ENCODE measurements around the gene METAP1D.

METAP1D gene

DNA sequence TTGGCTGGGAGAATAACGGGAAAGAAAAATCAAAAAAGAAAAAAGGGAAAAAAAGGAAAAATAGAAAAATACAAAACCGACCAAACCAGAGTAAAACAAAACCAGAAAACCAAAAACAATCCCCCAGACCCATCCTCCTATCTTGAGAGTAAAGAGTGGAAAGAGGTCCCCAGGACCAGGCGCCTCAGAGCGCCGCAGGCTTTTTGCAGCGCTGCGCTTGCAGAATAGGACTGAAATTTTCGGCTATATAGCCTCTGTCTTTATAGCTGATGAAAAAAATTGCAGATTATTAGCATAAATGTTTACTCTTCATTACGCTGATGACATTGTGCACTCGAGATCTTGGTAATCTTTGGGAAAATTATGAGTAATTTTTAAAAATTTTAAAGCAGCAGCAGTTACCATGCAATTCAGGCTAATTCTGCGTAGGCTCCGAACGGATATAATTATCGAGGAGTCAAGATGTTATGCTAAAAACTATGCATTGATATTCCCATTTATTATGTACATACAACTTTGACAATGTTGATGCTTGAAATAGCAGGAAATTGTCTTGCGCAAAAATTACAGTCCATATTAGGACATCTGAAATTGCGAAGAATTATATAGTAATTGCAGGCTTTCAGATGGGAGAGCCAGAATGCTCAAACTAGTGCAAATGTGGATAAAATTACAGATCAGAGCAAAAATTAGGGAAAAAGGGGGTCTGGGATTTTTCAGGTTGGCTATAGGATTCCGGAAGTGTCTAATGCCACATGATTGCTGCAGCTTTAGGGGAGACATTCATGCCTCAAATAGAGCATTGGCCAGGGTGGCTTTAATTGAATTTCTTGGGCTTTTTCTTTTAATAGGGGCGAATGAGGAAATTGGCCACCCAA is 93.9 kb downstream of the METAP1D start:
- no peak for DNase-seq

DNA sequence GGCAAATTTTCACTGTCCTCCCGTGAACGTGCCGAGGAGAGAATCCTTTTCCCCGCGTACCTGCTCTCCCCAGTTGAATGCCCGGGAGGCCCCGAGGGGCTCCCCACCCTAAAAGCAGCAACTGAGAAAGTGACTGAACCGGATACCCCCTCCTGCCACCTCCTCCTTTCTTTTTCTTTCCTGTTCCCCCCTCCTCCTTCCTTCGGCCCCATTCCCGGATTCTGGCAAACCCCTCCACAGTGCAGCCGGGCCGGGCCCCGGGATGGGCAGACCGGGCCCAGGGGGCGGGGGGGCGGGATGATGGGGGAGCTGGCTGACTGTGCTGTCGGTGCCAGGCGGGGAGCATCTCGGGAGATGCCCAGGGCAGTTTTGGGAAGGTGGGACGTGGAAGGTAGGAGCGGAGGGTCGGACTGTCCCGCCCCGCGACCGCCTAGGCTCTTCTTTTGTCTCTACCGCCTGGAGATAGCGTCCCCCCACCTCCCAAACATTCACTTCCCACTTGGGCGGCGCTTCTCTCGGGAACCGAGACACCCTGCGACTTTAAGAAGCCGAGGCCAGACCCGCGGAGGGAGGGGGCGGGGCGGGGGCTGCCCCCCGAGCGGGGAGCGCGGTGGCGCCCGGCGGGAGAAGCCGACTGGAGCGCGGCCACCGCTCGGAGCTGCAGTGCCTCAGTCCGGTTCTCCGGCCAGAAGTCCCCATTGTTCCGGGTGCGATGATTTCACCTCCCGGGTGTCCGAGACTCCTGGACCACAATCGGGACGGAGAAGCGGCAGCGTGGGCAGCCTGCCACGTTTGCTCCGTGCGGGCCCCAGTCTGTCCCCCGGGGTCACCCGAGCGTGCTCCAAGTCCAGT is 94.8 kb downstream of the METAP1D start:
- DNase-seq, result no peak

DNA sequence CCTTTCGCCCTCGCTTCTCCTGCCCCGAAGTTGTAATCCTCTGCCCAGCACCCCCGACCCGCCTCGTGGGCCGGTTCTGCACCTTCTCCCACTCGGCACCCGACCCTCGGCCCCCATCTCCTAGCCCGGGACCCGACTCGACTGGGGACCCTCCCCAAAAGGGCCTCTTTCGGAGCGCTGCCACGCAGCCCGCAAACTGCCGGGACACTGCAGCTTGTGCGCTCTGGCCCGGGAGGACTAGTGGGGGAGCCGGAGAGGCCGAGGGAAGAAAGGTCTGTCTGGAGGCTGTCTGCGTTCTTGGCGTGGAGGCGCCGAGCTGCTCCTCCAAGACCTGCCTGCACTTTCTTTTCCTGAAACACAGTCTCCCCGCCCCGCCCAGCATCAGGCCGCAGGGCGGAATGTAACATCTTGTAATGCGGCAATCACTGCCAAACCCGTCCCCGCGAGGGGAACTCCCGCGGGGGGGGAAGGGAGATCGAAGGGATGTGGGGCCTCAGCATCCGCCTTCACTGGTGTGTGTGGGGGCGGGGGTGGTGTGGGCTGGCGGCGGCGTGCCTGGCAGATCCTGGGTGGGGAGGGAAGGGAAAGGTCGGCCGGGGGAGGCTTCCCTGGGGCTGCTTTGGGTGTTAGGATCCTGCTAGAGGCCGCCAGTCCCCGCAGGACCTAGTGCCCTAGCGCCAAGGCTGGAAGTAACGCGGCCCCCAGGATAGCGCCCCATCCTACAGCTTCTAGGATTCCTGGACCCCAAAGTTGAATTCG is 95.6 kb downstream of the METAP1D start:
- peak; percentile 53 for DNase-seq

DNA sequence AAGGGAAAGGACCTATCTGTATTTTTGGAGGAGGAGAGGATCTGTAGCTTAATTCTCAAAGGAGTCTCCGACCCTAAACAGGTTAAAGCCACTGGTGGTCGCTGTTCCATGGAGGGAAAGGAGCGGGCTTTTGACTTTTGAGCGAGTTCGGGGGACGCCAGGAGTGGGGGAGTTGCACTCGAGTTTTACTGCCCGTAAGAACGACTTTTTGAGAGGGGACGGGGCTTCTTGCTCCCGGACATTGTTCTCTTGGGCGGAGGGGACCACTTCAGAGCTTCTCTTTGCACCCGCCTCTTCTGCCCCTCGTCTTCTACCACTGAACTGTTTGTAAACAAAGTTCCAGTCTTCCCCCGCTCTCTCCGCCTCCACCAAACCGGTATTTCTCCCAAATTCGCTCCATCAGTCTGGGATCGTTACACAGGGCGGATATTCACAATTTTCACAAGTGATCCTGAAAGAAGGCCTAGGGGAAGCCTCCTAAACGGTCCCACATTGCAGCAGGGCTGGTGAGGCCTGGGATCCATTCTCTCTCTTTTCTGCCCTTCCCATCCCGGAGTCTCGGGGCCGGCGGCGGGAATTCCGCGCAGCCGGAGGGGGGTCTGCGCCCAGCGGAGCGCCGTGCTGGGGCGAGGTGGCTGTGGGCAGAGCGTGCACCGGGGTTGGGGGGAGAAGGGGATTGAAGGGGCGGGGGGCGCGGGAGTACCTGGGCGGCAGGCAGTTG is 96.3 kb downstream of the METAP1D start:
- DNase-seq, result no peak

DNA sequence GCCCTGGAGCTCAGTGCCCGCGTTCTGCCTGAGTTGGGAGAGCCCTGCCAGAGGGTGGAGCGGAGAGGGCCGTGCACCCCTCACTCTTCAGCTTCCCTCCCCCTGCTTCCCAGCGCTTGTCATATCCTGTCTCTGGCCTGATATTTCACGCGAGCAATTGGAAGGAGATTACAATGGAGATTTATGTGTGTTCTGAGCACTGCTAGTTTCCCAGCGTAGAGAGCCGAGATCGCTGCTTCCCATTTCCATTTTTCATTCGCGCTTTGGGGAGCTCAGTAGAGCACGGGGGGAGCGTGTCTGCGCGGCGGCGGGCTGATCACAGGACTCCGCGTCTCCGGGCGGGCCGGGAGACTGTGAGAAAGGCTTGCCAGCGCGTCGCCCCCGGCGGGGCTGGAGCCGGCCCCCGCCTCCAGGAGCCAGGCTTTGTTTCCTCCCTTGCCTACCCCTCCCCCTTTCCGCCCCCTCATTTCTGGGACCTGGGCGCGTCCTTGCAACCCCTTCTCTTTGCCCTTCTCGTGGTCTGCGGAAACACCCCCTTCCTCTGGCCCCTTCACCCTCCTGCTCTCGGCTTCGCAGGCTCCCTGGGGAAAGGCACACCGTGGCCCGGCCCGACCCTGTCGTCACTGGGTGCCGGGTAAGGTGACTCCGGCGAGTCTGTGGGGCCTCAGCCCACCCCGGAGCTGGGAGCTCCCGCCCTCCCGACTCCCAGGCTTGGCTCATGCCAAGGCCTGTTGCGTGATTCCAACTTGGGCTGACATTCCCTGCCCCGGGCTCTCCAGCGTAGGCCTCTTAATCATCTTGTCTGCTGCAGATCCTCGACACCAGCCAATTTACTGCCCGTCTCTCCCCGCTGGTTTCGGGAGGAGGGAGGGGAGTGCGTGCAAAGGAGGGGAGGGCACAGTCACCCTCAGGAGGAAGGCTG is 97.1 kb downstream of the METAP1D start:
- peak; percentile 39 for DNase-seq

DNA sequence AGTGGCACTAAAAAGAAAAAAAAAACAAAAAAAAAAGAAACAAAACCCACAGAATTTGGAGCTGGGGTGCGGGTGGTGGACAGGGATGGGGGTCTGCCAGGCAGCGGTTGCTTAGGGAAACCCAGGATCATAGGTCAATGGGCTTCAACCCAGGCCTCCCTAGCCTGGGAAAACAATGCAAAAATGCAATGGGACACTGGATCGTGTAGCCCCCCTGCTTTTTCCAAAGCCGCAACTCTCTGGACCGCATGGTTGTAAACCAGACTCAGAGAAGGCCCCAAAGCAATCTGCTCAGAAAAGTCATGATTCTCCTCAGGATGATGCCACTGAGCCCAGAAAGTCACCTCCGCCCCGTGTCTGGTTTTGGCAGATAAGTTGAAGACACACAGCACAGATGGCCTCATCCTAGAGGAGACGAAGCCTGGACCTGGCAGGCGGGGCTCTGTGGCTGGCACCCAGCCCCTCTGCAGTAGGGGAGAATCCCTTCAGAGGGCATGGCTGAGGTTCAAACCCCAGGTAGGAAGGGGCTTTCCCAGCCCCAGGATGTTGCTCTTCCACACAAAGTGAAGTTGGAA is 97.9 kb downstream of the METAP1D start:
- DNase-seq, result peak; percentile 29

DNA sequence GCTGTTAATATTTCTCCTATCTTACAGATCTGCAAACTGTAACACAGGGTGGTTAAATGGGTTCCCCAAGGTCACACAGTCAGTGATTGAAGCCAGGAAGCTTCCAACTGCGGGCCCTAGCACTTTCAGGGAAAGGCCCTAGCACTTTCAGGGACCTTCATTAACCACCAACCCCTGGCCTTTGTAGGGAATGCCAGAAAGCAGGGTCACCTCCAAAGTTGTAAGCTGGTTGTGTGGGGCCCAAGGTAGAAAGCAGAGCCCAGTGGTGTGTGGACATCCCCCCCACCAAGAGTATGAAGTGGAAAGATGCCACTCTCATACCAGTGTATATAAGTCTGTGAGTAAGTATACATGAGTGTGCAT is 98.5 kb downstream of the METAP1D start:
- DNase-seq, result no peak

DNA sequence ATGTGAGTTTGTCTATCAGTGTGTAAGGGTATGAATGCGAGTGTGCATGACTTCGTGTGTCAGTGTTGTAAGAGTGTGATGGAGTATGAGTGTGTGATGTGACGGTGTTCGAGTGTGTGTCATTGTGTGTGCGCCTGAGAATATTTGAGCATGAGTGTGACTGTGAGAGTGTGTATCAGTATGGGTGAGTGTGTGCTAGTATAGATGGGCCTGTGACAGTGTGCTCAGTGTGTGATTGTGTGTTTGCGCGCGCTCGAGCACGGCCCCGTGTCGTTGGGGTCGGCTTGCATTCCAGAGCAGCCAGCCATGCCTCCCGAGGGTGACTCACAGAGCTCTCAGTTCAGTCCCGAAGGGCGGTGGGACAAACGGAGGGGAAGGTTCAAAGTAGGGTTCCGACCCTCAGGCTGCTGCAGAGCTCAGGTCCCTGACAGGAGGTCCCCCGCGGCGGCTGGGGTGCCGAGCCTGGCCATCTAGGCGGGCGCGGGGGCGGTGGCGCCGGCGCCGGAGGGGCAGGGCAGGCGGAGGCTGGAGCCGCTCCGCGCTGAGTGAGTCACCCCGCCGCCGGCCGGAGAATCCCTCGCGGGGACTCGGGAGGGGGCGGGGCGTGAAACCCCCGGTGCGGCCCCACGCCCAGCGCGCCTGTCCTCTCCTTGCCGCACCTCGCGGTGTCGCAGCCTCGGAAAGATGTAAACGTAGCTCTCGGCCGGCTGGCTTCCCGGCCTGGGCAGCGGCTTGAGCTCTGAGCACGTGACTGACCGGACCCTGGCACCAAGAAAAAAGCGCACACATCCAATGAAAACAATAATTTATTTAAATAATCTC is 99.1 kb downstream of the METAP1D start:
- DNase-seq, result no peak

DNA sequence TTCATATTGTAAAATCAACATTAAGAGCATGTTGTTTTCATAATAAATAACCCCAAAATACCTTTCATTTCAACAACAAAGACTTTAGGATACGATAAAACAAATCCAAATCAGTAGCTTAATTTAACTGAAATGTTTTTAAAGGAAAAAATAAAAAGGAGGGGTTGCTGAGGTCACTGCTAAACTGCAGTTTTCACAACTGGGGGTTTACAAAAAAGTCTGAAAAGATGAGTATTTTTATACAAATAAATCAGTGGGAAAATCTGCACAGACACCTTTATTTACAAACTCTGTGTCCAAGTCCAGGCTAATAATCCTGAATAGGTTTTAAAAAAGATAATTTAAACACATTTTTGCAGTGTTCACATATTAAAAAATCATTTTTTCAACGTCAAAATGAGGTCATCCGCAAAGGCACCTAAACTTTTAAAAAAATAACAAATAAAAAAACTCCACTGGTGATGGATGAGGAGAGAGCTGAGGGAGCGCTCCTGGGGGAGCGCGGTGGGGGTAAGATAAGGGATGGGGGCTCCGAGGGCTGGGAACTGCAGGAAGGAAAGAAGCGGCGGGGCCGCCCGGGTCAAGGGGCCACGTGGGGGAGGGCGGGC is 99.8 kb downstream of the METAP1D start:
- DNase-seq, result no peak

DNA sequence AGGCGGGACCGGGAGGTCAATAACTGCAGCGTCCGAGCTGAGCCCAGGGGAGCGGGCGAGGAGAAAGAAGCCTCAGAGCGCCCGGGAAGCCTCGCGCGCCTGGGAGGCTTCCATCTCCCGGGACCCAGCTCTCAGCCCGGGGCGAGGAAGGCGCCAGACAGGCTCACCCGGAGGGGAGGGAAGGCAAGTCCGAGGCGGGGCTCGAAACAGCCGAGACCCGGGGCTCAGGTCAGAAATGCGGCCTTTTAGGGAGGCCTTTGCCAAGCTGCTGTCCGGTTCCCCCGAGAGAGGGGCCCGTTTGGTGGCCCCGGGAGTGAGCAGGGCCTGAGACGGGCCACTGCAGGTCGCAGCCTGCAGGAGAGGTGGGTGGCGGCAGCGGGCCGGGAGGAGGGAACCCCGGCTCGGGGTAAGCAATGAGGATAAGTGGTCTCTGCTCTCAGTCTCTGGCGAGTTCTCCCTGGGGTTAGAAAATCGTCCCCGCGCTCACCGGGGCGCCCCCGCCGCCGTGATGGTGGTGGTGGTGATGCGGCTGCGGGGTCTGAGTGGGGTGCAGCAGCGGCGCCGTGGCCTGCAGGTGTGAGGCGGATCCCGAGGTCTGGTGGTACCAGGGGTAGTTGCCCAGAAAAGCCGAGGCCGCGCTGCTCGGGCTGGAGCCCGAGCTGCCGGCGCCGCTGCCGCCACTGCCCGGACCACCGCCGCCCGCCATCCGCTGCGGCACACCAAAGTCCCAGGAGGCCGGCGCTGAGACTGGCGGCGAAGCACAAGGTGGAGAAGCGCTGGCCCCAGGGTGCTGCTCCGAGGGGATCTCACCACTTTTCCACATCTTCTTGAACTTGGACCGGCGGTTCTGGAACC is 100.6 kb downstream of the METAP1D start:
- DNase-seq, result no peak

DNA sequence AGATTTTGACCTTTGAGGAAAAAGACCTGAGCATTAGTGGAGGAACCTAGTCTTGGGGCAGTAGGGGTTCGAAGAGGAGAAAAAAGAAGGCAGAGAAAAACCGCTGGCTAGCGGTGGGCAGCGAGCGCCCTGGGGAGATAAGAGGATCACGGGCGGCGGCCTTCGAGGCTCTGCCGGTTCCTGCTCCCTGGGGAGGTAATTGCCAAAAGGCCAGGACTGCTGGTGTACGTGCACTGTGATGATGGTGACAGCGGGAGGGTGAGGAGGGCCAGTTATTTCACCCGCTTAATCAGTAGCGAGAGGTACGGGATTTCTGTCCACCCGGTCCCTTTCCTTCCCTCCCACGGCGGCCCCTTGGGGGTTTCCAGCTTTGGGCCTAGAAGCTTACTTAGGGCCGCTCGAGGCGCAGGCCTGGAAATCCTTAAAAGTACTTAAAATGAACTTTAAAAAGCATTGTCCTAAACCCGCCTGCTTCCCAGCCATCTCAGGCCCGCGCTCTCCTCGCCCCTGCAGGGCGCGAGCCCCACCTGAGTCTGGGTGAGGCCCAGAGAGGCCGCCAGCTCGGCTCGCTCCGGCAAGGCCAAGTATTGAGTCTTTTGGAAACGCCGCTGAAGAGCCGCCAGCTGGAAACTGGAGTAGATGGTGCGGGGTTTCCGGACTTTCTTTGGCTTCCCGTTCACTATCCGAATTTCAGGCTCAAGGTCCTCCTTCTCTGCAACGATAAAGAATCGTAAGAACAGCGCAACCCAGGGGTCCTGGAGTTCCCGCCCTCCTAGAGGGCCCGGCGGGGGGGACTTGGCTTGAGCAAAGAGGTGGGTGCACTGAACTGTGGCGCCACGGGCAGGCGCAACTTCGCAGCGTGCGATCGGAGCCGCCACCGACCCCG is 101.4 kb downstream of the METAP1D start:
- DNase-seq, result no peak

DNA sequence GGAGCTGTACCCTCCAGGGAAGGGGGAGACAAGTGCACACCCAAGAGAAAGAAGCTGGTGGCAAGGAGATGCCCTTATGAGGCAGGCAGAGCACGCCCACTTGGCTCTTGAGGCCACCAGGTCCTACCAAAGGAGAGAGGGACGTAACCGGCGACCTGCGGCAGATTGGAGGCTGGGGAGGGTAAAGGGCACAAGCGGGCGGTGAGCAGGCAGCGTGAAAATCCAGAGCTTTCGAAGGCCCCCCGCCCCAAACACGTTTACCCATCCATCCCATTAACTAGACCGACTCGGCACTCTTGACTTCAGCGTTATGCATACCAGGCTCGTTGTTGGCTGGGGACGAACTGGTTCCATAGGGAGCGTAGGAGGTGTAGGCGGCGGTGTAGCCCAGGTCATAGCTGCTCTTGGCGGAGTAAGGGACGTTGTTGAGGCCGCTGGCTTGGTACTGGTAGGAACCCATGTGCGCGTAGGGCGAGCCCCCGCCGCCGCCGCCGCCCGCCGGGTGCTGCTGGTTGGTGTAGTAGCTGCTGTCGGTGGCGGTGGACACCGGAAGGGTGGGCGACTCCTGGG is 102.2 kb downstream of the METAP1D start:
- no peak for DNase-seq

DNA sequence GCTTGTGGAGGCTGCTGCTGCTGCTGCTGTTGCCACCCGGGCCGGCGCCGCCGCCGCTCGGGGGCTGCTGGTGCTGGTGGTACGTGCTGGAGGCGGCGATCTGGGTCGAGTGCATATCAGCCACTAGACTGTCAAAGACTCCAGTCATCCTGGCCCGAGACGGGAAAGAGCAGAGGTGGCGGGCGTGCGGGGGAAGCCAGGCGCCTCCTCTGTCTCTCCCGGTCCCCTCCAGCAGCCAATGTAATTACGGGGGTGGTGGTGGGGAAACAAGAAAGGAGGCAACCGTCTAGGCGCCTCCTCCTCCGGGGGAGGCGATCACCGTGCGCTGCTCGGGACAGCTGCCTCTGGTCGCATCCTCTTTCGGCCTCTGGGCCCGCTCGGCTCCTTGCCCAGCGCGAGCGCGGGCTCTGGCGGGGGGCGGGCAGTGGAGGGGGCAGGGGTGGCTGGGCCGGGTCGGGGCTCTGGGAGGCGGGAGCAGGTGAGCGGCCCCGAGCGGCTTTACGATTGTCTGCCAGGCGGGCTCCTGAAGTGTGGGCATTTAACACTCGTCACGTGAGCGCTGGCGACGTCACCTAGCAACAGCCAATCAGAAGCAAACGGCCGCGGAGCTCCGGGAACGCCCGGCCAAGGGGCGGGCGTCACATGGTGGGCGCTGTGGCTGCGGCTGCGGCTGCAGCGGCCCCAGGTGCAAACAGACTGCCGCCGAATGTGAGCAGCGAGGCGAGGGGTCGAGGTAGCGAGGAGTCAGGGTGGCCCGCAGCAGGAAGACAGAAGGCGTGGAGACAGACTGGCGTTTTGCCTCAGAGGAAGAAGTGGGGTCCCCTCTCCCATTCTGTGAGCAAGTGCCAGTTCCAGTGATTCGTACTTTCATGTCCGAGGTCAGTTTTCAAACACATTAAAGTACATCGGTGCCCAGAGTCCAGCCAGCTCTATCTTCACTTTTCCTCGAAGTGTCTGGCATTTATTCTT is 102.9 kb downstream of the METAP1D start, which contains the start of gene DLX2:
DLX2 (minus strand) TSS at position 510 of the 969 bp plus-strand sequence; CDS start at position 148, 362 bp downstream.
- DNase-seq, result peak; percentile 90

DNA sequence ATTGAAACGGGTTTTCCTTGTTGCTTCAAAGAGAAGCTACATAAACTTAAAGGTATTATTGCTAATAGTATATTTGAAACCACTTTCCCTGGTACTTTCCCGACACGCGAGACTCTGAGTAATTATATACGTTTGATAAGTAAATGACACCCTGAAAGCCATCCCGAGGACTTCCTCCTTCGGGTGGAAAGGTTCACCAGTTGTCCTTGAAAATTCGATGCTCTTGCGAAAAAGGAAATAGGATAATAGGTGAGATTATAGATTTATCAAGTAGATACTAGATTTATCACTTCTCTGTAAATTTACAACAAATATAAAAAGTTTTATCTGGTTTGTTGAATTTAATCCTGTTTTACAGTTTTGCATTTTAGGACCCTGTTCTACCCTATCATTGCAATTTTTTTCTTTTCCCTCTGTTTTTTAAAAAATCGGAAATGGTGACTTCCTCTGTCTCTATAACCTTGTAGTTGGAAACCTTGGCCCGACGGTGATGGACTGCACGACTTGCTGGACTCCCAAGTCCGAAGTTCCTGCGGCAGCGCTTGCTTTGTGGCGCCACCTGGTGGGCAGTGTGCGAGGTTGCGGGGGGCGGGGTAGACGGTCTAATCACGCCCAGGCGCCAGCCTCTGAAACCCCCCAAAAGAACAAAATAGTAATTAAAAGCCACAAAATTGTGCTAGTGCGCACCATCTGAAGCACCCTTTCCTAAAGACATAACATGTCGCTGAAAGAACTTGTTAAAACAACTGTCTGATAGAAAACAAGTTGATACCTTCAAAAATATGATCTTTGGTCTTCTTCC is 103.9 kb downstream of the METAP1D start:
- peak; percentile 38 for DNase-seq

Measured in DMS 273 treated with DMSO at 0.1 percent for 48 hours (cell line).